Large intestine (tissue), 3 donors: Measurements from ENCODE around the gene FLRT1. TPM values are rescaled to one million over a fixed set of nuclear protein-coding genes. Genes with fewer than 3 reads are reported as not detected.
A peak's percentile ranks its signal among the peaks of the same experiment; 100 is the strongest.

Experiments
- DNase-seq, 2 donors: peaks; one replicate each; pipeline versions ENCODE4 v3.0.0 to v3.0.0-alpha.2; 2013
- H3K27ac ChIP-seq: one replicate; pipeline ENCODE4 v1.5.1; 2013; ENCODE audit warnings: low read length
- H3K27me3 ChIP-seq: 2 replicates; pipeline ENCODE4 v1.6.1; 2013; ENCODE audit warnings: low read length; ENCODE audit not compliant: control insufficient read depth, insufficient read depth
- H3K36me3 ChIP-seq: 2 replicates; pipeline ENCODE4 v1.6.1; 2013; ENCODE audit warnings: low read length; ENCODE audit not compliant: control insufficient read depth, insufficient read depth
- H3K4me1 ChIP-seq: one replicate; pipeline ENCODE4 v1.6.1; 2013; ENCODE audit warnings: low read length; ENCODE audit not compliant: control insufficient read depth, insufficient read depth
- H3K4me3 ChIP-seq: one replicate; pipeline ENCODE4 v1.5.1; 2013; ENCODE audit warnings: low read length
- H3K9me3 ChIP-seq: one replicate; pipeline ENCODE4 v1.6.1; 2013; ENCODE audit warnings: mild to moderate bottlenecking, low read depth, low read length, moderate library complexity; ENCODE audit not compliant: control insufficient read depth
- WGBS: methylation state at CpG from one replicate; pipeline ENCODE4 v1.1.5; 2013; ENCODE audit warnings: low lambda C conversion rate; ENCODE audit not compliant: insufficient coverage; 5-methylcytosine and 5-hydroxymethylcytosine counted together
- polyA plus RNA-seq: library from polyadenylated mRNA; unstranded; fragments of 120-200 nt; gene quantifications from one replicate; pipeline ENCODE4 v1.2.1, GENCODE V29; 2013

The FLRT1 gene
- polyA plus RNA-seq, 1 donor: 1.9 TPM

- Histone ChIP-seq H3K4me3 (no peak overlapping the region), H3K36me3 (no peaks in the 10 kb centered on the region), H3K27ac (no peak overlapping the region), H3K27me3 (peaks cover 5% of the 10 kb centered on the region), H3K4me1 (peaks cover 17% of the 10 kb centered on the region), H3K9me3 (no peaks in the 10 kb centered on the region)
- DNase-seq: no peak
- WGBS: no CpG with 5 or more reads among the region's 26 CpGs
Observed at GRCh38 chr11:64067230-64067993, 31.7 kb downstream of the FLRT1 start.

- no peak overlapping the region for H3K27ac ChIP-seq
- H3K4me1 ChIP-seq: peaks cover 17% of the 10 kb centered on the region
- H3K36me3 ChIP-seq: no peaks in the 10 kb centered on the region
- H3K27me3 ChIP-seq: peaks cover 4% of the 10 kb centered on the region
- H3K9me3 ChIP-seq: no peaks in the 10 kb centered on the region
- no peak overlapping the region for H3K4me3 ChIP-seq
- WGBS: no CpG with 5 or more reads among the region's 20 CpGs
- no peak for DNase-seq
Observed at GRCh38 chr11:64068705-64069400, 33.1 kb downstream of the FLRT1 start.

- DNase-seq: peak in 1 of 2 donors; percentile 33
- WGBS: no CpG with 5 or more reads among the region's 23 CpGs
- Histone ChIP-seq H3K4me1 (peaks cover 17% of the 10 kb centered on the region), H3K27me3 (peaks cover 4% of the 10 kb centered on the region), H3K9me3 (no peaks in the 10 kb centered on the region), H3K27ac (no peak overlapping the region), H3K4me3 (no peak overlapping the region), H3K36me3 (no peaks in the 10 kb centered on the region)
Observed at GRCh38 chr11:64069401-64070313, 33.9 kb downstream of the FLRT1 start.

GRCh38 chr11:64070314-64070681, 34.6 kb downstream of the FLRT1 start:
- peak in 1 of 2 donors; percentile 43 for DNase-seq
- WGBS: no CpG with 5 or more reads among the region's 12 CpGs
- H3K27me3 ChIP-seq: peaks cover 4% of the 10 kb centered on the region
- H3K27ac ChIP-seq: no peak overlapping the region
- H3K4me3 ChIP-seq: no peak overlapping the region
- no peaks in the 10 kb centered on the region for H3K36me3 ChIP-seq
- H3K4me1 ChIP-seq: peaks cover 17% of the 10 kb centered on the region
- no peaks in the 10 kb centered on the region for H3K9me3 ChIP-seq

GRCh38 chr11:64071849-64072248, 36.1 kb downstream of the FLRT1 start:
- no peaks in the 10 kb centered on the region for H3K36me3 ChIP-seq
- no peak for DNase-seq

GRCh38 chr11:64072403-64072802, 36.7 kb downstream of the FLRT1 start:
- H3K27me3 ChIP-seq: peaks cover 3% of the 10 kb centered on the region
- no peaks in the 10 kb centered on the region for H3K36me3 ChIP-seq
- 17% methylated on average over 1 of the region's 8 CpGs for WGBS
- H3K4me3 ChIP-seq: no peak overlapping the region
- no peak overlapping the region for H3K27ac ChIP-seq
- no peak for DNase-seq
- peaks cover 17% of the 10 kb centered on the region for H3K4me1 ChIP-seq
- H3K9me3 ChIP-seq: no peaks in the 10 kb centered on the region

More at GRCh38 chr11:64071849-64072248, 36.1 kb downstream of the FLRT1 start:
- Histone ChIP-seq H3K4me1 (peaks cover 17% of the 10 kb centered on the region), H3K4me3 (no peak overlapping the region), H3K9me3 (no peaks in the 10 kb centered on the region), H3K27me3 (peaks cover 4% of the 10 kb centered on the region), H3K27ac (no peak overlapping the region)
- no CpG with 5 or more reads among the region's 20 CpGs for WGBS

- Histone ChIP-seq H3K27ac (no peak overlapping the region), H3K4me3 (no peak overlapping the region), H3K36me3 (no peaks in the 10 kb centered on the region), H3K4me1 (peaks cover 17% of the 10 kb centered on the region), H3K9me3 (no peaks in the 10 kb centered on the region), H3K27me3 (no peaks in the 10 kb centered on the region)
- no CpG with 5 or more reads among the region's 9 CpGs for WGBS
- no peak for DNase-seq
Observed at GRCh38 chr11:64072871-64073270, 37.1 kb downstream of the FLRT1 start.

- H3K36me3 ChIP-seq: no peaks in the 10 kb centered on the region
- H3K27ac ChIP-seq: no peak overlapping the region
- H3K27me3 ChIP-seq: no peaks in the 10 kb centered on the region
- no peak overlapping the region for H3K4me3 ChIP-seq
- H3K9me3 ChIP-seq: no peaks in the 10 kb centered on the region
- H3K4me1 ChIP-seq: peaks cover 17% of the 10 kb centered on the region
- no CpG with 5 or more reads among the region's 13 CpGs for WGBS
- DNase-seq: no peak
Observed at GRCh38 chr11:64073542-64073941, 37.8 kb downstream of the FLRT1 start.

GRCh38 chr11:64074239-64074638, 38.5 kb downstream of the FLRT1 start:
- H3K4me3 ChIP-seq: no peak overlapping the region
- H3K27me3 ChIP-seq: no peaks in the 10 kb centered on the region
- no peaks in the 10 kb centered on the region for H3K36me3 ChIP-seq
- no peak for DNase-seq
- H3K27ac ChIP-seq: no peak overlapping the region
- peaks cover 14% of the 10 kb centered on the region for H3K4me1 ChIP-seq
- WGBS: no CpG with 5 or more reads among the region's 10 CpGs
- H3K9me3 ChIP-seq: no peaks in the 10 kb centered on the region

GRCh38 chr11:64076758-64077157, 41.0 kb downstream of the FLRT1 start:
- Histone ChIP-seq H3K4me3 (no peak overlapping the region), H3K4me1 (no peaks in the 10 kb centered on the region), H3K9me3 (no peaks in the 10 kb centered on the region), H3K27ac (no peak overlapping the region), H3K27me3 (no peaks in the 10 kb centered on the region), H3K36me3 (no peaks in the 10 kb centered on the region)
- WGBS: 80% methylated on average over 1 of the region's 8 CpGs
- DNase-seq: no peak
